ENCODE data around the gene EPHA7.

DNA sequence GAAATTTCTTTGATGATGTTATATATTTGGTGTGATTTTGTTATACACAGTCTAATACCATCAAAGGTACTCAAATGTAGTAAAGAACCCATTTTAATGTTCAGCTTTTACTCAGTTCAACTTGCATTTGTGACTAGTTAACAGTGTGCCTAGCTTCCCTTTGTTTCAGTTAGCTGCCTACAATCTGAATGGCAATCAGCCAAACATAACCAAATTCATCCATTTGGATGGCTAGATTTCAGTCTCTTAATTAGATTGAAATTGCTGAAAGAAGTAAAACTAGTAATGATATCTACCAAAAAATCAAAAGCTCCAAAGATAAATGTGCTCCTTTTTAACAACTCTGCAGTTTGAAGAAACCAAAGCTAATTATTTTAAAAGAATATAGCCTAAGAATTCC lies 6.9 kb downstream of the EPHA7 start:
- TF ChIP-seq, protein P1, sequence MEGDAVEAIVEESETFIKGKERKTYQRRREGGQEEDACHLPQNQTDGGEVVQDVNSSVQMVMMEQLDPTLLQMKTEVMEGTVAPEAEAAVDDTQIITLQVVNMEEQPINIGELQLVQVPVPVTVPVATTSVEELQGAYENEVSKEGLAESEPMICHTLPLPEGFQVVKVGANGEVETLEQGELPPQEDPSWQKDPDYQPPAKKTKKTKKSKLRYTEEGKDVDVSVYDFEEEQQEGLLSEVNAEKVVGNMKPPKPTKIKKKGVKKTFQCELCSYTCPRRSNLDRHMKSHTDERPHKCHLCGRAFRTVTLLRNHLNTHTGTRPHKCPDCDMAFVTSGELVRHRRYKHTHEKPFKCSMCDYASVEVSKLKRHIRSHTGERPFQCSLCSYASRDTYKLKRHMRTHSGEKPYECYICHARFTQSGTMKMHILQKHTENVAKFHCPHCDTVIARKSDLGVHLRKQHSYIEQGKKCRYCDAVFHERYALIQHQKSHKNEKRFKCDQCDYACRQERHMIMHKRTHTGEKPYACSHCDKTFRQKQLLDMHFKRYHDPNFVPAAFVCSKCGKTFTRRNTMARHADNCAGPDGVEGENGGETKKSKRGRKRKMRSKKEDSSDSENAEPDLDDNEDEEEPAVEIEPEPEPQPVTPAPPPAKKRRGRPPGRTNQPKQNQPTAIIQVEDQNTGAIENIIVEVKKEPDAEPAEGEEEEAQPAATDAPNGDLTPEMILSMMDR (IDR thresholded peaks at IDR 0.05 in 4 of 5, conservative IDR thresholded peaks at IDR 0.05 in 1 of 5), result no peak
- TF ChIP-seq POLR2A (IDR thresholded peaks at IDR 0.05), result no peak
